Measurements from ENCODE around the gene AAR2.

AAR2 gene

DNA sequence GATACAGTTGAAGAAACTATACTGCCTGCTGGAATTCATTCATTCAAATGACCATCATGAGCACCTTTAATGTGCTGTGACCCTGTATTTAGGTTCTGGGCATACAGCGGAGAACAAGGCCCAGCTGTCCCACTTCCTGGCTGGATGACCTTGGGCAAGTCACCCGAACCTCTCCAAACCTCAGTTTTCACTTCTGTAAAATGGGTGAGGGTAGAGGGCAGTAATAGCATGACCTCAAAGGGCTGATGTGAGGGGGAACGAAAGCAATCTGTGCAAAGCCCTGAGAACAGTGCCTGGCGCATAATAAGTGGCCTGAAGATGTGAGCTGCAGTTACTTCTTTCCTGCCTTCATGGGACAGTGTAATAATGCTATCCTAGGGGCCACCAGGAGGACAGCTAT lies 20.5 kb upstream of the AAR2 start:
- Histone ChIP-seq H3K36me3 (replicated peaks) (no peaks in the 10 kb centered on the region), H3K27me3 (replicated peaks) (no peaks in the 10 kb centered on the region), H3K4me3 (ENCODE audit: low read depth, low read length) (no peak overlapping the region), H3K27ac (no peak overlapping the region)
- in situ Hi-C loops (cut with HindIII; ENCODE audit: low pct_ligation_motif_present, low sequenced_read_pairs), result no loop called here
- TF ChIP-seq, protein P1, sequence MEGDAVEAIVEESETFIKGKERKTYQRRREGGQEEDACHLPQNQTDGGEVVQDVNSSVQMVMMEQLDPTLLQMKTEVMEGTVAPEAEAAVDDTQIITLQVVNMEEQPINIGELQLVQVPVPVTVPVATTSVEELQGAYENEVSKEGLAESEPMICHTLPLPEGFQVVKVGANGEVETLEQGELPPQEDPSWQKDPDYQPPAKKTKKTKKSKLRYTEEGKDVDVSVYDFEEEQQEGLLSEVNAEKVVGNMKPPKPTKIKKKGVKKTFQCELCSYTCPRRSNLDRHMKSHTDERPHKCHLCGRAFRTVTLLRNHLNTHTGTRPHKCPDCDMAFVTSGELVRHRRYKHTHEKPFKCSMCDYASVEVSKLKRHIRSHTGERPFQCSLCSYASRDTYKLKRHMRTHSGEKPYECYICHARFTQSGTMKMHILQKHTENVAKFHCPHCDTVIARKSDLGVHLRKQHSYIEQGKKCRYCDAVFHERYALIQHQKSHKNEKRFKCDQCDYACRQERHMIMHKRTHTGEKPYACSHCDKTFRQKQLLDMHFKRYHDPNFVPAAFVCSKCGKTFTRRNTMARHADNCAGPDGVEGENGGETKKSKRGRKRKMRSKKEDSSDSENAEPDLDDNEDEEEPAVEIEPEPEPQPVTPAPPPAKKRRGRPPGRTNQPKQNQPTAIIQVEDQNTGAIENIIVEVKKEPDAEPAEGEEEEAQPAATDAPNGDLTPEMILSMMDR (IDR thresholded peaks at IDR 0.05; ENCODE audit: low read depth, low read length, missing control alignments), result no peak
- no peak for DNase-seq

- Histone ChIP-seq H3K27ac (no peak overlapping the region), H3K36me3 (replicated peaks) (no peaks in the 10 kb centered on the region), H3K4me3 (ENCODE audit: low read depth, low read length) (no peak overlapping the region), H3K27me3 (replicated peaks) (no peaks in the 10 kb centered on the region)
- in situ Hi-C loops (cut with HindIII; ENCODE audit: low pct_ligation_motif_present, low sequenced_read_pairs), result no loop called here
- TF ChIP-seq, protein P1 (IDR thresholded peaks at IDR 0.05; ENCODE audit: low read depth, low read length, missing control alignments), result no peak
- no peak for DNase-seq
Measured at GRCh38 chr20:36216314-36217025, 19.8 kb upstream of the AAR2 start.

DNA sequence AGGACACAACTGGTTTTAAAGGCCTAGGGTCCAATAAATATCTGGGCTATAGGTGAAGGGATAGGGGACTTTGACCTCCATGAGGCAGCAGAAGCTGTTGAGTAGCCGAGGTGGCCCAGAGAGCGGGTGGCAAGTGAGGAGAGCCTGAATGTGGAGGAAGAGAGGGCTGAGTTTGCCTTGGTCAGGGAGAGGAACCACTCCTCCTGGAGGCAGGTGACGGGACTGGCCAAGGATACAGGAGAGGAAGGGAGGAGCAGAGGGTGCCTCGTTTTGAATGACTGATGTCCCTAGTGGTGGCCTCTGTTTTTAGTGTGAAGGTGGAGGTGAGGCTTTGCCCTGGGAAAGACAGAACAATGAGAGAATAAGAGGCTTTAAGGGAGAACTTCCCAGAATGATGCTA lies 19.1 kb upstream of the AAR2 start:
- DNase-seq, result no peak
- in situ Hi-C loops (cut with HindIII; ENCODE audit: low pct_ligation_motif_present, low sequenced_read_pairs), result no loop called here
- TF ChIP-seq, protein P1 (IDR thresholded peaks at IDR 0.05; ENCODE audit: low read depth, low read length, missing control alignments), result peak; percentile 27
- no peak overlapping the region for H3K27ac ChIP-seq
- no peaks in the 10 kb centered on the region for H3K36me3 ChIP-seq (replicated peaks)
- no peak overlapping the region for H3K4me3 ChIP-seq (ENCODE audit: low read depth, low read length)
- no peaks in the 10 kb centered on the region for H3K27me3 ChIP-seq (replicated peaks)

DNA sequence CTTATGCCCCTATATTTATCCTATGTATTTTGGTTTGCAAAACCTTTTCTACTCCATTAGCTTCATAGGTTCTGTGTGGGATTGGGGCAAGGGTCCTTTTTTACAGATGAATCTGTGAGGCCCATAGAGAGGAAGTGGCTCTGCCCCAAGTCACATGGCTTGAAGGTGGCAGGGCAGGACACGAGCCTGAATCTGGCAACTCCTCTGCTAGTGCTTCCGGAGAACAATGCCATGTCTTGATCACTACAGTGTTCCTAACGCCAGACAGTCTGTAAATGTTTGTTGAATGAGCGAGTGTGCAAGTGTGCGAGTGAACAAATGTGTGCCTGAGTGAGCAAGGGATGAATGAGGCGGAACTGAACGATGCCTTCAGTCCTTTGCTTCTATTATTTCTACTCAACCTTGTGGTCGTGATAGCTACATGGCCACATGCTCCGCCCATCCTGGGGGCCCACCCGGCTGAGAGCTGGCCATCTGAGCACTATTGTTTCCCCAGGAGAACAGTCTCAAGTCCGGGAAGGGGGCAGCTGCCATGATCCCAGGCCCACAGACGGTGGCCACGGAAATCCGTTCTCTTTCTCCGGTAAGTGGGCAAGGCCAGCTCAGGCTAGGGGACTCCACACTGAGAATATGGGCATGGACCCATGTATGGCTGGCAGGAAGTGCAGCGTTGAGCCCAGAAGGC lies 17.8 kb upstream of the AAR2 start:
- H3K4me3 ChIP-seq (ENCODE audit: low read depth, low read length), result no peak overlapping the region
- in situ Hi-C loops (cut with HindIII; ENCODE audit: low pct_ligation_motif_present, low sequenced_read_pairs), result no loop called here
- H3K27ac ChIP-seq, result no peak overlapping the region
- no peaks in the 10 kb centered on the region for H3K27me3 ChIP-seq (replicated peaks)
- no peak for DNase-seq
- TF ChIP-seq, protein P1 (IDR thresholded peaks at IDR 0.05; ENCODE audit: low read depth, low read length, missing control alignments), result no peak
- no peaks in the 10 kb centered on the region for H3K36me3 ChIP-seq (replicated peaks)

- H3K36me3 ChIP-seq (replicated peaks), result no peaks in the 10 kb centered on the region
Measured at GRCh38 chr20:36219671-36220220, 16.5 kb upstream of the AAR2 start.

More at GRCh38 chr20:36219671-36220220, 16.5 kb upstream of the AAR2 start:
- in situ Hi-C loops (cut with HindIII; ENCODE audit: low pct_ligation_motif_present, low sequenced_read_pairs), result no loop called here
- H3K27ac ChIP-seq, result no peak overlapping the region
- no peak for DNase-seq
- H3K27me3 ChIP-seq (replicated peaks), result no peaks in the 10 kb centered on the region
- TF ChIP-seq, protein P1 (IDR thresholded peaks at IDR 0.05; ENCODE audit: low read depth, low read length, missing control alignments), result no peak
- H3K4me3 ChIP-seq (ENCODE audit: low read depth, low read length), result no peak overlapping the region
